Liver (tissue), 9 donors: ENCODE measurements around the gene ZAR1. TPM values are rescaled to one million over a fixed set of nuclear protein-coding genes. Genes with fewer than 3 reads are reported as not detected.

Source experiments
- DNase-seq: peaks from one replicate; pipeline ENCODE4 v3.0.0-alpha.2; 2017; ENCODE audit warnings: low spot score
- H3K27ac ChIP-seq, 2 donors: one replicate each; pipeline ENCODE4 v1.7.0; 2013; ENCODE audit warnings: inconsistent platforms in 2 of 2, low read length in 2 of 2, control low read depth in 1 of 2, low read depth in 1 of 2, mild to moderate bottlenecking in 1 of 2
- H3K27me3 ChIP-seq, 4 donors: one replicate each; pipeline versions ENCODE4 v1.6.1 to v1.7.0; 2013; ENCODE audit warnings: low read length in 3 of 4, inconsistent platforms in 1 of 4, mild to moderate bottlenecking in 1 of 4, moderate library complexity in 1 of 4; ENCODE audit not compliant: control insufficient read depth in 4 of 4, insufficient read depth in 4 of 4
- H3K36me3 ChIP-seq, 4 donors: one replicate each; pipeline versions ENCODE4 v1.6.1 to v1.7.0; 2013; ENCODE audit warnings: low read length in 3 of 4, mild to moderate bottlenecking in 3 of 4, low read depth in 1 of 4, moderate library complexity in 1 of 4; ENCODE audit not compliant: control insufficient read depth in 4 of 4, insufficient read depth in 3 of 4
- H3K4me1 ChIP-seq, 4 donors: one replicate each; pipeline versions ENCODE4 v1.6.1 to v1.7.0; 2013; ENCODE audit warnings: low read length in 3 of 4, mild to moderate bottlenecking in 3 of 4, moderate library complexity in 1 of 4; ENCODE audit not compliant: control insufficient read depth in 4 of 4, insufficient read depth in 4 of 4
- H3K4me3 ChIP-seq, 3 donors: one replicate each; pipeline versions ENCODE4 v1.6.1 to v1.7.0; 2013; ENCODE audit warnings: low read length in 3 of 3, control low read depth in 1 of 3, low read depth in 1 of 3, mild to moderate bottlenecking in 1 of 3
- H3K9ac ChIP-seq, 2 donors: one replicate each; pipeline ENCODE4 v1.7.0; 2013; ENCODE audit warnings: low read length in 2 of 2, mild to moderate bottlenecking in 2 of 2, moderate library complexity in 2 of 2, control low read depth in 1 of 2, low read depth in 1 of 2
- H3K9me3 ChIP-seq, 4 donors: one replicate each; pipeline versions ENCODE4 v1.6.1 to v1.7.0; 2013; ENCODE audit warnings: low read length in 3 of 4; ENCODE audit not compliant: control insufficient read depth in 4 of 4
- CTCF ChIP-seq: fragments of 150-350 bp; IDR thresholded peaks from 2 replicates; pipeline ENCODE4 v1.5.1; 2017; ENCODE audit warnings: improper control_type of control experiment, low read depth, low read length; ENCODE audit not compliant: missing input control
- EGR1 ChIP-seq, 2 donors: IDR thresholded peaks; 2 replicates each; pipeline ENCODE4 v1.6.1; 2016 to 2018; ENCODE audit warnings: antibody characterized with exemption in 2 of 2, low read depth in 2 of 2
- FOXA2 ChIP-seq: IDR thresholded peaks from 2 replicates; pipeline ENCODE4 v1.6.1; 2016; ENCODE audit warnings: antibody characterized with exemption
- GABPA ChIP-seq, 2 donors: IDR thresholded peaks in 1 of 2; conservative IDR thresholded peaks in 1 of 2; 2 replicates each; pipeline ENCODE4 v1.6.1; 2016; ENCODE audit warnings: antibody characterized with exemption in 2 of 2, mild to moderate bottlenecking in 1 of 2, moderate library complexity in 1 of 2
- HNF4A ChIP-seq, 2 donors: conservative IDR thresholded peaks; 2 replicates each; pipeline ENCODE4 v1.6.1; 2016; ENCODE audit warnings: antibody characterized with exemption in 2 of 2, mild to moderate bottlenecking in 2 of 2
- HNF4G ChIP-seq: IDR thresholded peaks from 2 replicates; pipeline ENCODE4 v1.6.1; 2016; ENCODE audit warnings: antibody characterized with exemption
- JUND ChIP-seq, 2 donors: IDR thresholded peaks; 2 replicates each; pipeline ENCODE4 v1.6.1; 2016; ENCODE audit warnings: antibody characterized with exemption in 2 of 2
- NR2F2 ChIP-seq: IDR thresholded peaks from 2 replicates; pipeline ENCODE4 v1.6.1; 2016; ENCODE audit warnings: antibody characterized with exemption
- RAD21 ChIP-seq, 2 donors: IDR thresholded peaks; 2 replicates each; pipeline ENCODE4 v1.6.1; 2016; ENCODE audit warnings: antibody characterized with exemption in 2 of 2, mild to moderate bottlenecking in 2 of 2
- RXRA ChIP-seq, 2 donors: IDR thresholded peaks; 2 replicates each; pipeline ENCODE4 v1.6.1; 2017 to 2018; ENCODE audit warnings: antibody characterized with exemption in 2 of 2, mild to moderate bottlenecking in 1 of 2
- SP1 ChIP-seq: IDR thresholded peaks from 2 replicates; pipeline ENCODE4 v1.6.1; 2018; ENCODE audit warnings: antibody characterized with exemption, mild to moderate bottlenecking
- TAF1 ChIP-seq: conservative IDR thresholded peaks from 2 replicates; pipeline ENCODE4 v1.6.1; 2016; ENCODE audit warnings: antibody characterized with exemption, mild to moderate bottlenecking
- YY1 ChIP-seq: IDR thresholded peaks from 2 replicates; pipeline ENCODE4 v1.6.1; 2016; ENCODE audit warnings: antibody characterized with exemption, mild to moderate bottlenecking
- ZBTB33 ChIP-seq: IDR thresholded peaks from 2 replicates; pipeline ENCODE4 v1.6.1; 2016; ENCODE audit warnings: antibody characterized with exemption
- WGBS: extraction: QIAGEN DNeasy Blood & Tissue Kit; methylation state at CpG from one replicate; pipeline ENCODE4 v1.1.7; 2013; 5-methylcytosine and 5-hydroxymethylcytosine counted together
- polyA plus RNA-seq, 2 donors: library from polyadenylated mRNA; stranded (reverse) in 1 of 2; unstranded in 1 of 2; fragments of 200-250 nt in 1 of 2; fragments of >200 nt in 1 of 2; fragmentation: Nextera tagmentation in 1 of 2; extraction: Ambion mirVana in 1 of 2; gene quantifications; one replicate each; pipeline versions ENCODE4 v1.2.1 to v1.2.3, GENCODE V29; 2013 to 2015
- total RNA-seq, 2 donors: library from RNA; depleted of rRNA; stranded (reverse); fragments of >200 nt; gene quantifications; one replicate each; pipeline ENCODE4 v1.2.3, GENCODE V29; 2014
- TF ChIP-seq, protein P1 (sequence below): IDR thresholded peaks from 2 replicates; pipeline ENCODE4 v1.6.1; 2016; ENCODE audit warnings: antibody characterized with exemption
- TF ChIP-seq, protein P2 (sequence below): IDR thresholded peaks from 2 replicates; pipeline ENCODE4 v1.6.1; 2016; ENCODE audit warnings: antibody characterized with exemption, mild to moderate bottlenecking
- donor health status: healthy.
- donor health status: healthy.
- donor health status: healthy.
- donor health status: healthy.
- donor health status: healthy.

Gene ZAR1
- total and polyA plus RNA-seq, 4 donors: 0.28 TPM; not detected in 3

- 91% methylated on average over 1 of the region's 1 CpG for WGBS
- Histone ChIP-seq H3K36me3 (no peaks in the 10 kb centered on the region), H3K27me3 (no peaks in the 10 kb centered on the region), H3K9me3 (no peaks in the 10 kb centered on the region), H3K4me3 (no peak overlapping the region), H3K9ac (no peak overlapping the region), H3K27ac (no peak overlapping the region), H3K4me1 (no peaks in the 10 kb centered on the region)
- no peak for DNase-seq
- TF ChIP-seq GABPA (IDR thresholded peaks at IDR 0.05 in 1 of 2, conservative IDR thresholded peaks at IDR 0.05 in 1 of 2) (no peak), JUND (IDR thresholded peaks at IDR 0.05) (no peak)
Measured at GRCh38 chr4:48446642-48447041, 43.4 kb upstream of the ZAR1 start.

DNA sequence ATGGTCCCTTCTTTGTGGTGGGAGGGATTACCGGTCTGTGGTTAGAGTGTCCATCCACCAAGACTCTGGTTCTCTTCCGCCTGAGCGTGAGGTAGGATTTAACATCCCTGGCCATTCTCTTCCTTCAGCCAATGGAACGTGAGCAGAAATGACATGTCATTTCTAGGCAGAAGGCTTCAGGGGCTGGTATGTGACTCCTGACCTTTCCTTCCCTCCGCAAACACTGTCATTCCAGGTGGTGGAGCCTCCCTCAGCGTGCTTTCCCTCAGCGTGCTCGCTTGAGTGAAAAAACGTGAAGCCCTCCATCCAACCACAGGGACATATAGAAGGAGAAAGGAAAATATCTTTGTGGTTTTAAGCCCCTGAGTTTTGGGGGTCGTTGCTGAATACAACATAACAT, 40.9 kb upstream of the ZAR1 start:
- TF ChIP-seq RXRA (IDR thresholded peaks at IDR 0.05) (no peak), NR2F2 (no peak), ZBTB33 (no peak), JUND (IDR thresholded peaks at IDR 0.05) (no peak), CTCF (no peak), RAD21 (IDR thresholded peaks at IDR 0.05) (no peak), EGR1 (IDR thresholded peaks at IDR 0.05; ENCODE audit: low read depth in 2 of 2) (no peak)
- 88% methylated on average over 10 of the region's 10 CpGs for WGBS
- DNase-seq: no peak
- Histone ChIP-seq H3K27ac (no peak overlapping the region), H3K9ac (no peak overlapping the region), H3K4me3 (no peak overlapping the region), H3K27me3 (no peaks in the 10 kb centered on the region), H3K9me3 (no peaks in the 10 kb centered on the region), H3K36me3 (no peaks in the 10 kb centered on the region), H3K4me1 (no peaks in the 10 kb centered on the region)

GRCh38 chr4:48450740-48451139, 39.3 kb upstream of the ZAR1 start:
- no peak overlapping the region for H3K27ac ChIP-seq
- no peaks in the 10 kb centered on the region for H3K4me1 ChIP-seq
- DNase-seq: no peak
- H3K36me3 ChIP-seq: no peaks in the 10 kb centered on the region
- no peaks in the 10 kb centered on the region for H3K27me3 ChIP-seq
- H3K9ac ChIP-seq: no peak overlapping the region
- H3K4me3 ChIP-seq: no peak overlapping the region
- H3K9me3 ChIP-seq: no peaks in the 10 kb centered on the region
- WGBS: 97% methylated on average over 3 of the region's 3 CpGs
- TF ChIP-seq FOXA2: no peak
- TF ChIP-seq TAF1: no peak
- TF ChIP-seq, protein P1, sequence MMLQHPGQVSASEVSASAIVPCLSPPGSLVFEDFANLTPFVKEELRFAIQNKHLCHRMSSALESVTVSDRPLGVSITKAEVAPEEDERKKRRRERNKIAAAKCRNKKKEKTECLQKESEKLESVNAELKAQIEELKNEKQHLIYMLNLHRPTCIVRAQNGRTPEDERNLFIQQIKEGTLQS: no peak
- no peak for TF ChIP-seq JUND (IDR thresholded peaks at IDR 0.05)
- no peak for TF ChIP-seq HNF4A (conservative IDR thresholded peaks at IDR 0.05)
- no peak for TF ChIP-seq NR2F2
- TF ChIP-seq GABPA (IDR thresholded peaks at IDR 0.05 in 1 of 2, conservative IDR thresholded peaks at IDR 0.05 in 1 of 2): no peak
- no peak for TF ChIP-seq SP1
- no peak for TF ChIP-seq ZBTB33
- TF ChIP-seq, protein P2, sequence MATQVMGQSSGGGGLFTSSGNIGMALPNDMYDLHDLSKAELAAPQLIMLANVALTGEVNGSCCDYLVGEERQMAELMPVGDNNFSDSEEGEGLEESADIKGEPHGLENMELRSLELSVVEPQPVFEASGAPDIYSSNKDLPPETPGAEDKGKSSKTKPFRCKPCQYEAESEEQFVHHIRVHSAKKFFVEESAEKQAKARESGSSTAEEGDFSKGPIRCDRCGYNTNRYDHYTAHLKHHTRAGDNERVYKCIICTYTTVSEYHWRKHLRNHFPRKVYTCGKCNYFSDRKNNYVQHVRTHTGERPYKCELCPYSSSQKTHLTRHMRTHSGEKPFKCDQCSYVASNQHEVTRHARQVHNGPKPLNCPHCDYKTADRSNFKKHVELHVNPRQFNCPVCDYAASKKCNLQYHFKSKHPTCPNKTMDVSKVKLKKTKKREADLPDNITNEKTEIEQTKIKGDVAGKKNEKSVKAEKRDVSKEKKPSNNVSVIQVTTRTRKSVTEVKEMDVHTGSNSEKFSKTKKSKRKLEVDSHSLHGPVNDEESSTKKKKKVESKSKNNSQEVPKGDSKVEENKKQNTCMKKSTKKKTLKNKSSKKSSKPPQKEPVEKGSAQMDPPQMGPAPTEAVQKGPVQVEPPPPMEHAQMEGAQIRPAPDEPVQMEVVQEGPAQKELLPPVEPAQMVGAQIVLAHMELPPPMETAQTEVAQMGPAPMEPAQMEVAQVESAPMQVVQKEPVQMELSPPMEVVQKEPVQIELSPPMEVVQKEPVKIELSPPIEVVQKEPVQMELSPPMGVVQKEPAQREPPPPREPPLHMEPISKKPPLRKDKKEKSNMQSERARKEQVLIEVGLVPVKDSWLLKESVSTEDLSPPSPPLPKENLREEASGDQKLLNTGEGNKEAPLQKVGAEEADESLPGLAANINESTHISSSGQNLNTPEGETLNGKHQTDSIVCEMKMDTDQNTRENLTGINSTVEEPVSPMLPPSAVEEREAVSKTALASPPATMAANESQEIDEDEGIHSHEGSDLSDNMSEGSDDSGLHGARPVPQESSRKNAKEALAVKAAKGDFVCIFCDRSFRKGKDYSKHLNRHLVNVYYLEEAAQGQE: no peak
- no peak for TF ChIP-seq CTCF
- no peak for TF ChIP-seq HNF4G
- no peak for TF ChIP-seq YY1
